GM12878 (cell line): ENCODE results near the gene PRDM16. TPM values are rescaled to one million over a fixed set of nuclear protein-coding genes. Genes with fewer than 3 reads are reported as not detected.

Source experiments
- ATAC-seq: fragments of 200-7000 bp; cut with Tn5 transposase; 3 replicates; pipeline ENCODE4 v1.9.1; 2020; ENCODE audit warnings: mild to moderate bottlenecking, moderate library complexity
- BruUV-seq: library from RNA; stranded (reverse); fragments of 400-500 nt; replicated peaks from 2 replicates; lab custom pipeline; 2021; lab: Mats Ljungman, UMichigan
- CTCF ChIA-PET: fragments of 300-600 bp; sonication (Branson Sonifier 250); formaldehyde crosslinking; extraction: SDS; loops from one replicate; lab custom pipeline; 2021; ENCODE audit warnings: inconsistent platforms; lab: Yijun Ruan, JAX
- POLR2A ChIA-PET: fragments of 350-600 bp; formaldehyde crosslinking; extraction: SDS; loops from one replicate; lab custom pipeline; 2021; ENCODE audit warnings: inconsistent platforms; lab: Charles Lee
- RAD21 ChIA-PET: fragments of 300-600 bp; sonication (Branson Sonifier 250); formaldehyde crosslinking; loops from one replicate; lab custom pipeline; 2023; ENCODE audit warnings: antibody characterized with exemption; ENCODE audit not compliant: unreplicated experiment; lab: Charles Lee
- SMC1A ChIA-PET: fragments of 300-600 bp; sonication (Branson Sonifier 250); formaldehyde crosslinking; loops from one replicate; lab custom pipeline; 2023; ENCODE audit not compliant: unreplicated experiment, uncharacterized antibody; lab: Charles Lee
- DNase-seq: peaks from one replicate; pipeline ENCODE4 v3.0.0-alpha.2; 2011; ENCODE audit warnings: low read depth, low spot score
- FAIRE-seq: peaks from 3 replicates; lab custom pipeline; 2011; peaks lifted over from hg19 to GRCh38; lab: Jason Lieb, UNC
- H2AFZ ChIP-seq: 2 replicates; pipeline ENCODE4 v1.6.0; 2011; ENCODE audit warnings: low read depth, low read length, control low read depth; ENCODE audit not compliant: control insufficient read depth
- H3K27ac ChIP-seq: 2 replicates; pipeline ENCODE4 v1.5.1; 2011; ENCODE audit warnings: control low read depth; ENCODE audit not compliant: control insufficient read depth, insufficient read depth
- H3K27me3 ChIP-seq, 2 experiments: replicated peaks in 1 of 2; 2 replicates each; pipeline versions ENCODE4 v1.6.0 to v1.6.1; 2011; ENCODE audit warnings: low read length in 1 of 2; ENCODE audit not compliant: control insufficient read depth in 2 of 2, insufficient read depth in 2 of 2
- H3K36me3 ChIP-seq, 2 experiments: 2 replicates each; pipeline ENCODE4 v1.5.1; 2011; ENCODE audit warnings: low read length in 1 of 2; ENCODE audit not compliant: control insufficient read depth in 2 of 2, insufficient read depth in 2 of 2
- H3K4me1 ChIP-seq: 2 replicates; pipeline ENCODE4 v1.6.1; 2011; ENCODE audit warnings: mild to moderate bottlenecking, low read length, moderate library complexity, mixed read lengths; ENCODE audit not compliant: control insufficient read depth, insufficient read depth
- H3K4me2 ChIP-seq: 2 replicates; pipeline ENCODE4 v1.6.0; 2011; ENCODE audit warnings: control low read depth; ENCODE audit not compliant: control insufficient read depth, insufficient read depth
- H3K4me3 ChIP-seq: fragments of 200-600 bp; sonication (generic); 2 replicates; pipeline ENCODE4 v1.5.1; 2016
- H3K79me2 ChIP-seq: 2 replicates; pipeline ENCODE4 v1.6.0; 2011; ENCODE audit warnings: low read length; ENCODE audit not compliant: control insufficient read depth, insufficient read depth
- H3K9ac ChIP-seq: 2 replicates; pipeline ENCODE4 v1.8.0; 2011; ENCODE audit warnings: low read length, control low read depth, mixed read lengths; ENCODE audit not compliant: control insufficient read depth, insufficient read depth
- H3K9me3 ChIP-seq: replicated peaks from 3 replicates; pipeline ENCODE4 v1.5.1; 2011; ENCODE audit warnings: mild to moderate bottlenecking, low read length; ENCODE audit not compliant: control insufficient read depth, insufficient read depth
- H4K20me1 ChIP-seq: 2 replicates; pipeline ENCODE4 v1.6.0; 2011; ENCODE audit not compliant: control insufficient read depth, insufficient read depth
- E2F8 ChIP-seq: fragments of 450-650 bp; IDR thresholded peaks from 2 replicates; pipeline ENCODE4 v1.6.1; 2018; ENCODE audit warnings: mild to moderate bottlenecking, low read depth, moderate library complexity; ENCODE audit not compliant: partially characterized antibody
- KDM1A ChIP-seq: fragments of 200-600 bp; sonication (generic); IDR thresholded peaks from 2 replicates; pipeline ENCODE4 v1.6.1; 2016; ENCODE audit warnings: borderline replicate concordance
- NRF1 ChIP-seq: conservative IDR thresholded peaks from 2 replicates; pipeline ENCODE4 v1.6.1; 2011; ENCODE audit warnings: mild to moderate bottlenecking, low read depth, low read length, improper control_type of control experiment
- SP1 ChIP-seq: IDR thresholded peaks from one replicate; pipeline ENCODE4 v1.6.1; 2011; ENCODE audit warnings: low read depth, low read length
- SUPT20H ChIP-seq: IDR thresholded peaks from 2 replicates; pipeline ENCODE4 v1.6.1; 2011; ENCODE audit warnings: low read depth, mild to moderate bottlenecking, low read length, moderate library complexity, borderline replicate concordance; ENCODE audit not compliant: control insufficient read depth
- SUZ12 ChIP-seq: fragments of 200-600 bp; sonication (generic); IDR thresholded peaks from one replicate; pipeline ENCODE4 v1.6.1; 2018; ENCODE audit warnings: antibody characterized with exemption, mild to moderate bottlenecking; ENCODE audit not compliant: unreplicated experiment
- WGBS: methylation state at CpG from one replicate; pipeline ENCODE4 v1.1.6; 2016; ENCODE audit warnings: low lambda C conversion rate; ENCODE audit not compliant: insufficient replicate concordance, insufficient coverage; ENCODE audit errors: missing lambda C conversion rate; 5-methylcytosine and 5-hydroxymethylcytosine counted together
- in situ Hi-C: fragments of 300-500 bp; cut with MboI; formaldehyde crosslinking; loops from 9 replicates; pipeline ENCODE4 v1.14.3; 2018; ENCODE audit warnings: mixed read lengths
- intact Hi-C: fragments of 100-400 bp; cut with micrococcal nuclease; formaldehyde crosslinking; loops from one replicate; pipeline ENCODE4 v1.14.2; 2022; ENCODE audit not compliant: unreplicated experiment
- polyA plus RNA-seq, 11 experiments: library from polyadenylated mRNA; depleted of rRNA in 4 of 11; unstranded in 6 of 11; stranded (reverse) in 5 of 11; fragments of >200 nt; fragmentation: Nextera tagmentation in 4 of 11; fragmentation: Illumina TruSeq in 1 of 11; extraction: Ambion mirVana in 4 of 11; extraction: Trizol in 1 of 11; gene quantifications; 1 replicate in 1 of 11; 2 replicates in 10 of 11; pipeline versions ENCODE4 v1.2.1 to v1.2.3, GENCODE V29; 2011 to 2016; ENCODE audit warnings: inconsistent platforms in 2 of 11, missing spikeins in 2 of 11, low read depth in 1 of 11
- total RNA-seq, 4 experiments: library from RNA; depleted of rRNA in 3 of 4; stranded (reverse); fragments of >200 nt in 3 of 4; fragmentation: Illumina TruSeq in 1 of 4; extraction: Trizol in 1 of 4; gene quantifications; 2 replicates each; pipeline versions ENCODE4 v1.2.1 to v1.2.3, GENCODE V29; 2013 to 2021

Gene PRDM16
- total and polyA plus RNA-seq, 10 of the 15 experiments (the other 5 are each of a cell fraction or from before 2014, with no cell fraction given): 0.03 TPM; not detected in 9

- Histone ChIP-seq H3K79me2 (no peaks in the 10 kb centered on the region), H3K4me1 (no peaks in the 10 kb centered on the region), H3K4me3 (no peak overlapping the region), H3K27ac (no peak overlapping the region), H2AFZ (no peak overlapping the region), H3K9ac (no peak overlapping the region), H3K36me3 (no peaks in the 10 kb centered on the region), H3K4me2 (no peak overlapping the region), H3K9me3 (no peaks in the 10 kb centered on the region), H4K20me1 (no peaks in the 10 kb centered on the region), H3K27me3 (peaks cover 0 to 5% of the 10 kb centered on the region in 2 experiments; a peak in 3 of 4 replicates)
- TF ChIP-seq SUZ12 (no peak), E2F8 (no peak), SUPT20H (no peak), KDM1A (no peak), NRF1 (no peak), SP1 (no peak)
- RAD21 ChIA-PET: no interaction called here
- intact Hi-C loops (no loop called here), in situ Hi-C loops (no loop called here)
- no peak for DNase-seq
- ATAC-seq: no peak
- SMC1A ChIA-PET: no interaction called here
- CTCF ChIA-PET: interaction anchor here (0.7 to 1.2 kb wide), 2 partner anchors 9 kb away, joined by 3 read pairs; no protein-coding TSS in a partner anchor
- no peak for FAIRE-seq
- POLR2A ChIA-PET: no interaction called here
- no TSS peak for BruUV-seq
- 45% methylated on average over 17 of the region's 17 CpGs for WGBS
Observed at GRCh38 chr1:3397311-3397710, 328.3 kb downstream of the PRDM16 start.
